ENCODE measurements around the gene DAB2IP. TPM values are rescaled to one million over a fixed set of nuclear protein-coding genes. Genes with fewer than 3 reads are reported as not detected.
A peak's percentile ranks its signal among the peaks of the same experiment; 100 is the strongest.

The DAB2IP gene
- total and polyA plus RNA-seq, 2 experiments from 2014 or later, result 8.9 to 42.8 TPM

DNA sequence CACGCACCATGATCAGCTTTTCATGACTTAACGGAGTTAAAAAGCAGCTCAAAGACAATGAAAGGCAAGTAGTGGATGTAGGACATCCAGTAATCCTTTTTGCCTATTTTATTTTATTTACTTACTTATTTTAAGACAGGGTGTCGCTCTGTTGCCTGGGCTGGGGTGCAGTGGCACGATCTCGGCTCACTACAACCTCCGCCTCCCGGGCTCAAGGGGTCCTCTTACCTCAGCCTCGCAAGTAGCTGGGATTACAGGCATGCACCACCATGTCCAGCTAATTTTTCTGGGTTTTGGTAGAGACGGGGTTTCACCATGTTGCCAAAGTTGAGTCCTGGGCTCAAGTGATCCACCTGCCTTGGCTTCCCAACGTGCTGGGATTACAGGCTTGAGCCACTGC lies 148.9 kb downstream of the DAB2IP start (continued):
- TF ChIP-seq, protein P1, sequence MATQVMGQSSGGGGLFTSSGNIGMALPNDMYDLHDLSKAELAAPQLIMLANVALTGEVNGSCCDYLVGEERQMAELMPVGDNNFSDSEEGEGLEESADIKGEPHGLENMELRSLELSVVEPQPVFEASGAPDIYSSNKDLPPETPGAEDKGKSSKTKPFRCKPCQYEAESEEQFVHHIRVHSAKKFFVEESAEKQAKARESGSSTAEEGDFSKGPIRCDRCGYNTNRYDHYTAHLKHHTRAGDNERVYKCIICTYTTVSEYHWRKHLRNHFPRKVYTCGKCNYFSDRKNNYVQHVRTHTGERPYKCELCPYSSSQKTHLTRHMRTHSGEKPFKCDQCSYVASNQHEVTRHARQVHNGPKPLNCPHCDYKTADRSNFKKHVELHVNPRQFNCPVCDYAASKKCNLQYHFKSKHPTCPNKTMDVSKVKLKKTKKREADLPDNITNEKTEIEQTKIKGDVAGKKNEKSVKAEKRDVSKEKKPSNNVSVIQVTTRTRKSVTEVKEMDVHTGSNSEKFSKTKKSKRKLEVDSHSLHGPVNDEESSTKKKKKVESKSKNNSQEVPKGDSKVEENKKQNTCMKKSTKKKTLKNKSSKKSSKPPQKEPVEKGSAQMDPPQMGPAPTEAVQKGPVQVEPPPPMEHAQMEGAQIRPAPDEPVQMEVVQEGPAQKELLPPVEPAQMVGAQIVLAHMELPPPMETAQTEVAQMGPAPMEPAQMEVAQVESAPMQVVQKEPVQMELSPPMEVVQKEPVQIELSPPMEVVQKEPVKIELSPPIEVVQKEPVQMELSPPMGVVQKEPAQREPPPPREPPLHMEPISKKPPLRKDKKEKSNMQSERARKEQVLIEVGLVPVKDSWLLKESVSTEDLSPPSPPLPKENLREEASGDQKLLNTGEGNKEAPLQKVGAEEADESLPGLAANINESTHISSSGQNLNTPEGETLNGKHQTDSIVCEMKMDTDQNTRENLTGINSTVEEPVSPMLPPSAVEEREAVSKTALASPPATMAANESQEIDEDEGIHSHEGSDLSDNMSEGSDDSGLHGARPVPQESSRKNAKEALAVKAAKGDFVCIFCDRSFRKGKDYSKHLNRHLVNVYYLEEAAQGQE (IDR thresholded peaks at IDR 0.05; ENCODE audit: unreplicated experiment), result no peak
- no peak for TF ChIP-seq ZNF114 (CRISPR knock-in tag; IDR thresholded peaks at IDR 0.05)

GRCh38 chr9:121801579-121801978 lies 150.1 kb downstream of the DAB2IP start:
- peaks cover 16% of the 10 kb centered on the region for H3K4me1 ChIP-seq (ENCODE audit: insufficient read depth)
- H3K79me2 ChIP-seq (replicated peaks; ENCODE audit: insufficient read depth), result no peaks in the 10 kb centered on the region
- H3F3A ChIP-seq (replicated peaks; ENCODE audit: low read depth), result no peaks in the 10 kb centered on the region
- H3K9me2 ChIP-seq (ENCODE audit: insufficient read depth), result no peaks in the 10 kb centered on the region
- Mint-ChIP-seq H3K9me3 (peaks cover 12% of the 10 kb centered on the region; the same call in 2 of the 3 replicates), H3K36me3 (ENCODE audit: low read depth) (peaks cover 2% of the 10 kb centered on the region; the same call in 2 of the 3 replicates), H3K4me3 (no peak overlapping the region), H3K27ac (no peak overlapping the region), H3K4me1 (peaks cover 6% of the 10 kb centered on the region; the same call in 2 of the 3 replicates), H3K27me3 (ENCODE audit: insufficient read depth, low read depth, poor library complexity) (no peaks in the 10 kb centered on the region)
- TF ChIP-seq ZNF114 (CRISPR knock-in tag; IDR thresholded peaks at IDR 0.05), result no peak
- H3K4me3 ChIP-seq, result no peak overlapping the region
- no peak overlapping the region for H2AFZ ChIP-seq
- DNase-seq (ENCODE audit: low spot score) (no peak), ATAC-seq (no peak)
- H3K4me2 ChIP-seq, result no peak overlapping the region
- no peaks in the 10 kb centered on the region for H4K20me1 ChIP-seq (replicated peaks; ENCODE audit: insufficient read depth)
- no peak overlapping the region for H3K27ac ChIP-seq (ENCODE audit: low read depth)
- no peaks in the 10 kb centered on the region for H3K27me3 ChIP-seq (ENCODE audit: insufficient read depth)
- no peaks in the 10 kb centered on the region for H3K36me3 ChIP-seq (ENCODE audit: insufficient read depth)

GRCh38 chr9:121802753-121803152 lies 151.3 kb downstream of the DAB2IP start:
- no peaks in the 10 kb centered on the region for H3K4me1 Mint-ChIP-seq
- no peaks in the 10 kb centered on the region for H3K9me2 ChIP-seq (ENCODE audit: insufficient read depth)

More at GRCh38 chr9:121802753-121803152, 151.3 kb downstream of the DAB2IP start:
- ATAC-seq (peak; percentile 34; the same call in 1 of the 3 replicates), DNase-seq (ENCODE audit: low spot score) (no peak)
- Histone ChIP-seq H3K4me2 (no peak overlapping the region), H3K36me3 (ENCODE audit: insufficient read depth) (no peaks in the 10 kb centered on the region), H2AFZ (peak overlapping the region; percentile 14; the same call in 1 of the 2 replicates), H3K27me3 (ENCODE audit: insufficient read depth) (no peaks in the 10 kb centered on the region), H3F3A (replicated peaks; ENCODE audit: low read depth) (no peaks in the 10 kb centered on the region), H4K20me1 (replicated peaks; ENCODE audit: insufficient read depth) (no peaks in the 10 kb centered on the region), H3K79me2 (replicated peaks; ENCODE audit: insufficient read depth) (no peaks in the 10 kb centered on the region), H3K4me1 (ENCODE audit: insufficient read depth) (peaks cover 6% of the 10 kb centered on the region), H3K27ac (ENCODE audit: low read depth) (no peak overlapping the region), H3K4me3 (no peak overlapping the region)
- H3K4me3 Mint-ChIP-seq, result no peak overlapping the region
- no peak overlapping the region for H3K27ac Mint-ChIP-seq
- TF ChIP-seq NANOG (IDR thresholded peaks at IDR 0.05; ENCODE audit: borderline replicate concordance) (no peak), EZH2 (IDR thresholded peaks at IDR 0.05; ENCODE audit: low read depth, unreplicated experiment) (no peak), EZH2phosphoT487 (IDR thresholded peaks at IDR 0.05; ENCODE audit: unreplicated experiment) (no peak), ZNF114 (CRISPR knock-in tag; IDR thresholded peaks at IDR 0.05) (no peak)
- peaks cover 2% of the 10 kb centered on the region; the same call in 2 of the 3 replicates for H3K36me3 Mint-ChIP-seq (ENCODE audit: low read depth)
- H3K9me3 Mint-ChIP-seq, result peaks cover 12% of the 10 kb centered on the region; the same call in 2 of the 3 replicates
- no peaks in the 10 kb centered on the region for H3K27me3 Mint-ChIP-seq (ENCODE audit: insufficient read depth, low read depth, poor library complexity)

All from GM23338 (cell line).